Ascending aorta (tissue), 2 donors: ENCODE data around the gene LRP1B. TPM values are rescaled to one million over a fixed set of nuclear protein-coding genes. Genes with fewer than 3 reads are reported as not detected.

Experiments used
- DNase-seq, 2 donors: peaks; one replicate each; pipeline ENCODE4 v3.0.0-alpha.2; 2019; ENCODE audit warnings: low spot score in 2 of 2
- H3K27ac ChIP-seq, 2 donors: fragments of 200-600 bp; sonication (generic); one replicate each; pipeline ENCODE4 v1.5.1; 2016 to 2017; ENCODE audit warnings: mild to moderate bottlenecking in 1 of 2
- H3K27me3 ChIP-seq: fragments of 200-600 bp; sonication (generic); one replicate; pipeline ENCODE4 v1.5.1; 2017
- H3K36me3 ChIP-seq, 2 donors: fragments of 200-600 bp; sonication (generic); one replicate each; pipeline ENCODE4 v1.5.1; 2016
- H3K4me1 ChIP-seq, 2 donors: fragments of 200-600 bp; sonication (generic); one replicate each; pipeline ENCODE4 v1.5.1; 2016 to 2017; ENCODE audit warnings: mild to moderate bottlenecking in 1 of 2
- H3K4me3 ChIP-seq, 2 donors: fragments of 200-600 bp; sonication (generic); one replicate each; pipeline ENCODE4 v1.5.1; 2016 to 2017; ENCODE audit warnings: mild to moderate bottlenecking in 1 of 2
- H3K9me3 ChIP-seq, 2 donors: fragments of 200-600 bp; sonication (generic); one replicate each; pipeline ENCODE4 v1.5.1; 2016
- intact Hi-C: fragments of 100-400 bp; cut with DNase I; formaldehyde crosslinking; loops from one replicate; pipeline ENCODE4 v1.15.1; 2023
- total RNA-seq: library from RNA; depleted of rRNA; stranded (reverse); fragments of >200 nt; gene quantifications from one replicate; pipeline ENCODE4 v1.1.0, GENCODE V29; 2016
- TF ChIP-seq, protein P1 (sequence below), 3 experiments: fragments of 200-600 bp in 2 of 3; fragments of 450-650 bp in 1 of 3; sonication (generic) in 2 of 3; IDR thresholded peaks; one replicate each; pipeline ENCODE4 v1.5.1; 2016 to 2019; ENCODE audit warnings: antibody characterized with exemption in 3 of 3, mild to moderate bottlenecking in 1 of 3, moderate library complexity in 1 of 3

The LRP1B gene
- total RNA-seq, 1 donor from 2014 or later, result not detected

DNA sequence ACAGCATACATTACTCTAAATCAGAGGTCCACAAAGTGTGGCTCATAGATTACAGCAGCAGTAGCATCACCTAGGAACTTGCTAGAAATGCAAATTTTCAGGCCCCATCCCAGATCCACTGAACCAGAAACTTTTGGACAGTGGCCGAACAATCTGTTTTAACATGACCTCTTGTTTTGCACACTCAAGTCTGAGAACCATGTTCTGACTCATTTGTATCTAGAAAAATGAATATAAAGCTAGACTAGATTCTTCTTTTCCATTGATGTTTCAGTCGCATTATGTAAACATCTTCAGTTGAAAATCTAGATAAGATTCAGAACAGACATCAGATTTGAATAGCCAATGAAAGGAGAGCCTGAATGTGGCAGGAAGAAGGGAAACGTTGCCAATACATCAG, 608.8 kb downstream of the LRP1B start:
- intact Hi-C loops, result no loop called here
- H3K9me3 ChIP-seq, result no peaks in the 10 kb centered on the region
- H3K27ac ChIP-seq, result no peak overlapping the region
- H3K36me3 ChIP-seq, result no peaks in the 10 kb centered on the region
- no peak overlapping the region for H3K4me3 ChIP-seq
- TF ChIP-seq, protein P1, sequence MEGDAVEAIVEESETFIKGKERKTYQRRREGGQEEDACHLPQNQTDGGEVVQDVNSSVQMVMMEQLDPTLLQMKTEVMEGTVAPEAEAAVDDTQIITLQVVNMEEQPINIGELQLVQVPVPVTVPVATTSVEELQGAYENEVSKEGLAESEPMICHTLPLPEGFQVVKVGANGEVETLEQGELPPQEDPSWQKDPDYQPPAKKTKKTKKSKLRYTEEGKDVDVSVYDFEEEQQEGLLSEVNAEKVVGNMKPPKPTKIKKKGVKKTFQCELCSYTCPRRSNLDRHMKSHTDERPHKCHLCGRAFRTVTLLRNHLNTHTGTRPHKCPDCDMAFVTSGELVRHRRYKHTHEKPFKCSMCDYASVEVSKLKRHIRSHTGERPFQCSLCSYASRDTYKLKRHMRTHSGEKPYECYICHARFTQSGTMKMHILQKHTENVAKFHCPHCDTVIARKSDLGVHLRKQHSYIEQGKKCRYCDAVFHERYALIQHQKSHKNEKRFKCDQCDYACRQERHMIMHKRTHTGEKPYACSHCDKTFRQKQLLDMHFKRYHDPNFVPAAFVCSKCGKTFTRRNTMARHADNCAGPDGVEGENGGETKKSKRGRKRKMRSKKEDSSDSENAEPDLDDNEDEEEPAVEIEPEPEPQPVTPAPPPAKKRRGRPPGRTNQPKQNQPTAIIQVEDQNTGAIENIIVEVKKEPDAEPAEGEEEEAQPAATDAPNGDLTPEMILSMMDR (IDR thresholded peaks at IDR 0.05), result no peak
- DNase-seq, result no peak
- no peaks in the 10 kb centered on the region for H3K4me1 ChIP-seq
- no peaks in the 10 kb centered on the region for H3K27me3 ChIP-seq

DNA sequence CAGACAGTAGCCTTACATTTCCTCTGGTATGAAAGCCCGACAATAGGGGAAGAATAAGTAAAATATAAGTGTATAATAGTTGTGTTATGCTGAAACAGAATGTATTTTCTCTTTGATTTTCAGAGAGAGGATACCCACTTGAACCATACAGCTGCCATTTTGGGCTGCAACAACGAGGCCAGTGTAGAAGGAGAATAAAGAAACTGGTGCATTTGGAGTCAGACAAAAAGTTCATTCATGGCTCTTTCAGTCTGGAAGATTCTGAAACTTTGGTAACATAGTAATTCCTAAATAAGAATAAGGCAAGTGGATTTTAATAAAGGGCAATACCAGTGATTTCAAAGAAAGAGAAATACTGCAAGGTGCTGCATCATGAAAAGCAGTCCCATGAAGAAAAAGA, 610.9 kb downstream of the LRP1B start:
- no peak overlapping the region for H3K4me3 ChIP-seq
- TF ChIP-seq, protein P1 (IDR thresholded peaks at IDR 0.05), result no peak
- no peaks in the 10 kb centered on the region for H3K27me3 ChIP-seq
- H3K27ac ChIP-seq, result no peak overlapping the region
- H3K4me1 ChIP-seq, result no peaks in the 10 kb centered on the region
- H3K9me3 ChIP-seq, result no peaks in the 10 kb centered on the region
- no peak for DNase-seq
- intact Hi-C loops, result no loop called here
- no peaks in the 10 kb centered on the region for H3K36me3 ChIP-seq

DNA sequence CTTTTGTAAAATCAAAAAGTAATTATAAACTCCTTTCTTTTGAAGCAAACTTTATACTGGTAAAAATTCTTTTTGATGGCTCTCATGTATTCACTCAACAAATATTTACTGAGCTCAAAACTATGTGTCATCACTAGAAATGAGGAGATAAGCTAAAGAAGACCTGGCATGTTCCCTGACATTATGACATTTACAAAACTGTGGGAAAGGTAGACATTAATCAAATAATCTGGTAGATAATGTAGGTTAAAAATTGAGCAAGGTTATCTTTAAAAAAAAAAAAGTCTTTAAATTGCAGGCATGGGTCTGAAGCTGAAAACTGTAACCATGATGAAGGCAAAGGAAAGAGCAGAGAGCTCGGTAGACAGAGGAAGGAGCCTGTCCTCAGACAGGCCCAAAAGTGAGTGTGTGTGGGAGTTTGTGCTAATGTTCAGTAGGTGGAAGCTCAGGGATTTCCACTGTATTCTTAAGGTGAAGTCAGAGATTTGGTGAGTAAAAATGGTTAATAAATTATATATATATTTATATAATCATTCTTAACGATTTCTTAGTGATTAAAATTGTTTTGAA, 612.9 kb downstream of the LRP1B start:
- DNase-seq, result no peak
- Histone ChIP-seq H3K4me1 (no peaks in the 10 kb centered on the region), H3K36me3 (no peaks in the 10 kb centered on the region), H3K27me3 (no peaks in the 10 kb centered on the region), H3K9me3 (no peaks in the 10 kb centered on the region), H3K4me3 (no peak overlapping the region), H3K27ac (no peak overlapping the region)
- intact Hi-C loops, result no loop called here
- TF ChIP-seq, protein P1 (IDR thresholded peaks at IDR 0.05), result no peak

DNA sequence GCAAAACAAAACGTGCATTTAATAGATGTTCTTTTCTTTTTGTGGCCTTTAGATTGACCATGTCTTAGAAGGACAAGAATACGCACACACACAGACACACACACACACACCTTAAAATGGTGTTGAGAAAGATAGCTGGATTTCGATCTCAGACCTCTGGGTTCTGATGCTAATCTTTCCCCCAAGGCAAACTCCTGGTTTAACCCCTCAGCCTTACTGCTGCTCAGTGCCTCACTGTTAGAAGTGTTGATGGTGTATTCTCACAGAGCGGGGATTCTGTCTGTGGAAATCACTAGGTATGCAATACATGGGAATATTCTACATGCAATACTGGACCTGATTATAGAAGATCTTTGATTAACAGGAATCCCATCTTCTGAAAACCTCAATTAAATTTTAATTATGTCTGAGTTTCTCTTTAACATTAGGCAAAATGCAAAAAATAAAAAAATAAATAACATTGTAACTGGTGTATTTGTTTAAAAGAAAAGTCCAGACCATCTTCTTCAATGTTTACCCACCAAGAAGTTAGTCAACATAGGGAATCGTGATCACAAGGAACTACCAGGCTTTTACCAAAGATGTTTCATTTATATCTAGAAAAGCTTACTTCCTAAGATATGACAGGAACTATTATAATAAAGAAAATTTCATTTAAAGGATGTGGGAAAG, 613.5 kb downstream of the LRP1B start:
- H3K27ac ChIP-seq, result no peak overlapping the region
- H3K4me1 ChIP-seq, result no peaks in the 10 kb centered on the region
- intact Hi-C loops, result no loop called here

DNA sequence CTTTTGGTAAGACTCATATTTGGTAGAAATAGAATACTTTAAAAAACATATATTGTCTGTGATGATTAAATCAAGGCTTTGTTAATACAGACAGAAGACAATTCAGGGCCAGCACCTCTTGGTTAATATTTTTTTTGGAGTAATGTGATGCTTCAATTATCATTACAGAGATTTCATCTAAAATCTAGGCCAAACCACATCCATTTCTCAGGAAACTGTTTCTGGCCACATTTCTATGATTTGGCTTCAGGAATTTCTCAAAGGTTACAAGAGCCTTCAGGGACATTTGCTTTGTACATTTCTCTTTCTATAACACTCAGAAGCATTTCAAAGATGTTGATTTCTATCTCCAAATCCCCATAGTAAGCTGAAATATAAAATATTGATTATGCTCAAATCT, 614.9 kb downstream of the LRP1B start:
- TF ChIP-seq, protein P1 (IDR thresholded peaks at IDR 0.05), result no peak
- no peaks in the 10 kb centered on the region for H3K27me3 ChIP-seq
- H3K4me1 ChIP-seq, result no peaks in the 10 kb centered on the region
- DNase-seq, result no peak
- intact Hi-C loops, result no loop called here
- no peak overlapping the region for H3K27ac ChIP-seq
- no peaks in the 10 kb centered on the region for H3K36me3 ChIP-seq
- H3K9me3 ChIP-seq, result no peaks in the 10 kb centered on the region
- no peak overlapping the region for H3K4me3 ChIP-seq

More for the DNA sequence above, 613.5 kb downstream of the LRP1B start:
- Histone ChIP-seq H3K4me3 (no peak overlapping the region), H3K9me3 (no peaks in the 10 kb centered on the region), H3K36me3 (no peaks in the 10 kb centered on the region), H3K27me3 (no peaks in the 10 kb centered on the region)
- TF ChIP-seq, protein P1 (IDR thresholded peaks at IDR 0.05), result no peak
- no peak for DNase-seq
